GM18511 (cell line): ENCODE results near the gene ALDH2.
"Not testable (repeated sequence)": the region's sequence is repeated elsewhere in the genome, so short reads cannot be mapped to it uniquely, and the experiment has no call there.

ENCODE experiments used
- ATAC-seq: cut with Tn5 transposase; IDR thresholded peaks from one replicate; pipeline ENCODE4 v1.9.1; 2021; ENCODE audit warnings: mild to moderate bottlenecking, moderate library complexity; ENCODE audit not compliant: unreplicated experiment

The ALDH2 gene

DNA sequence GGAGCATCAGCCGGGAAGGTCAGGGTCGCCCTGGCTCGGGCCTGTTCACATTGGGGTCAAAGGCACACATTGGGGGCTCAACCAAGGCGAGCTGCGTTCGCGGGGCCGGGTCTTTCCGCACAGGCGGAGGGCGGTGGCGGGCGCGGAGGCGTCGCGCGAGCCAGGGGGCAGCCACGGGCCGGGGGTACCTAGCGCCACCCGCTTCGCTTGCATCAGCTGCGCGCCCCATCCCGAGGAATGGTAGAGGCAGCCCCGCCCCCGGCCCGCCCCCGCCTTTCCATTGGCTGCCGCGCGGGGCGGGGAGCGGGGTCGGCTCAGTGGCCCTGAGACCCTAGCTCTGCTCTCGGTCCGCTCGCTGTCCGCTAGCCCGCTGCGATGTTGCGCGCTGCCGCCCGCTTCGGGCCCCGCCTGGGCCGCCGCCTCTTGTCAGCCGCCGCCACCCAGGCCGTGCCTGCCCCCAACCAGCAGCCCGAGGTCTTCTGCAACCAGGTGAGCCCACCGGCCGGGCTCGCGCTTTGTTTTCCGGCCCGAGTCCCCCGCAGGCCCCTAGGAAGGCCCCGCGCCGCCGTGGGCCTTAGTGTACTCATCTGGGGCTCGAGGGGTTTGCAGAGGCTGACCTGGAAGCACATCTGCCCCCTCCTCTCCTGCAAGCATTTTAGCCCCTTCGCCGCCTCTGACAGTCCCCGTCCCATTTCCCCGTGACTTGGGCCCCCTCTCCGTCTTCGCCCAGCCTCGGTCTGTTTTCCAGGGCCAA is at the start of gene ALDH2:
ALDH2 (plus strand) TSS at position 326 of the 754 bp plus-strand sequence; CDS start at position 376, 50 bp downstream.
- ATAC-seq = peak; percentile 69

DNA sequence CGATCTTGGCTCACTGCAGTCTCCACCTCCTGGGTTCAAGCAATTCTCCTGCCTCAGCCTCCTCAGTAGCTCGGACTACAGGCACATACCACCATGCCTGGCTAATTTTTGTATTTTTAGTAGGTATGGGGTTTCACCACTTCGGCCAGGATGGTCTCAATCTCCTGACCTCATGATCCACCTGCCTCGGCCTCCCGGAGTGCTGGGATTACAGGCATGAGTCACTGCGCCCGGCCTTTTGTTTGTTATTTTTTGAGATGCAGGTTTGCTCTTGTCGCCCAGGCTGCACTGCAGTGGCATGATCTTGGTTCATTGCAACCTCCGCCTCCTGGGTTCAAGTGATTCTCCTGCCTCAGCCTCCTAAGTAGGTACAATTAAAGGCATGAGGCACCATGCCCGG is 47.4 kb upstream of the ALDH2 start:
- not testable (repeated sequence) for ATAC-seq

- ATAC-seq = no peak
Observed at GRCh38 chr12:111720457-111720856, 46.3 kb upstream of the ALDH2 start.

GRCh38 chr12:111723646-111724360 is 42.9 kb upstream of the ALDH2 start:
- not testable (repeated sequence) for ATAC-seq

GRCh38 chr12:111728795-111729194 is 37.9 kb upstream of the ALDH2 start:
- no peak for ATAC-seq

GRCh38 chr12:111730420-111730819 is 36.3 kb upstream of the ALDH2 start:
- no peak for ATAC-seq

- no peak for ATAC-seq
Observed at GRCh38 chr12:111732786-111733185, 33.9 kb upstream of the ALDH2 start.

DNA sequence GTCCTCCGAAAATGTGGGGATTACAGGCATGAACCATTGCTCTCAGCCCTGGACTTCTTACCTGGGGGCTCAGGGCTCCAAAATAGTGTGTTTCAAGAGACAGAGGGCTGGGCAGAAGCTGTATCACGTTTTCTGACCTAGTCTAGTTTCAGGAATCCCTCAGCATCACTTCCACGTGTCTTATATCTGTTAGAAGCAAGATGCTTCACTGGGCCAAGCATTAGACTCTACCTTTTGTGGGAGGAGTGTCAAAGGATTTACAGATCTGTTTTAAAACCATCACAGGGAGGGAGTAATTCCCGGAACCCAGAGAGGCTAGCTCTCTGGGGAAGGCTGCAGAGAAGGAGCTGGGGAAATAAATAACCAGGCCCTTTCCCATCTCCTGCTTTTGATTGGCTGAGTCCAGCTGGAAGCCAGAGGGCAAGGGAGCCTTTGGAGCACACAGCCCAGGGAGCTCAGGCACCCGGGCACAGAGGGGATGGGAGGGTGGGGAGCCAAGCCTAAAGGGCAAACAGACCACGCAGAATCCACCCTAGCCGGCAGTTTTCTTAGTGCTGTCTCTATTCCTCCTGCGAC is 33.3 kb upstream of the ALDH2 start:
- no peak for ATAC-seq

GRCh38 chr12:111739524-111739923 is 27.2 kb upstream of the ALDH2 start:
- ATAC-seq = not testable (repeated sequence)

- no peak for ATAC-seq
Observed at GRCh38 chr12:111741235-111741812, 25.4 kb upstream of the ALDH2 start.

- ATAC-seq = no peak
Observed at GRCh38 chr12:111745211-111745610, 21.5 kb upstream of the ALDH2 start.

DNA sequence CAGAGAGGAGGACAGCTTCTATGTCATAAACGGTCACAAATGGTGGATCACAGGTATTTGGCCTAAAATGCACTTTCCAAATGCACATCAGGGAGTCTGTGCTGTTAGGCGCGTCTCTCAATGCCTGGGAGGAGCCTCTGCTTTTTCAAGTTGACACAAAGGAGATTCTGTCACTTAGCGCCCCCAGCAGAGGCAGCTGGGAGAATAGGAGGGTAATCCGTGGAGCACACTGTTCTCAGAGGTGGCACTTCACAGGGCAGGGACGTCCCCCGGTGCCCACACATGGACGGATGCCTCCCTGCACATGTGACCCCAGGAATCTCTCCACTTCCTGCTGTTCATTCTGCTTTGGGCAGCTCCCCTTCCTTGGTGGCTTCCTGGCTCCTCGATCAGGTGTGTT is 19.4 kb upstream of the ALDH2 start:
- ATAC-seq = no peak

GRCh38 chr12:111748151-111748672 is 18.5 kb upstream of the ALDH2 start:
- ATAC-seq = no peak

DNA sequence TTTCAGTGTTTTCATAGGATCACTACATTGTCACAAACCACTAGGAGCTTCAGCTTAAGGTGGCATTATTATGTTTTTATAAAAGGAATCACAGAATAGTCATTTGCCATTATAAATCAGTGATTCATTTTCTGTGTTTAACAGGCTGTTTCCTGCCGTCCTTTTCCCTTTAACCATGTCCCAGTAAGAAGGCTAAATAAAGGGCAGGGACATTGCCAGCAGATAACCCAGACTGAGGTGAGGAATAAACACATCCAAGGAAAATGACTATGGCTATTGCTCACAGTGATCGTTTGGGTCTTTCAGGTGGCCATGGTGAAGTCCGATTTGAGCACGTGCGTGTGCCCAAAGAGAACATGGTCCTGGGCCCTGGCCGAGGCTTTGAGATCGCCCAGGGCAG is 17.9 kb upstream of the ALDH2 start:
- ATAC-seq = no peak

DNA sequence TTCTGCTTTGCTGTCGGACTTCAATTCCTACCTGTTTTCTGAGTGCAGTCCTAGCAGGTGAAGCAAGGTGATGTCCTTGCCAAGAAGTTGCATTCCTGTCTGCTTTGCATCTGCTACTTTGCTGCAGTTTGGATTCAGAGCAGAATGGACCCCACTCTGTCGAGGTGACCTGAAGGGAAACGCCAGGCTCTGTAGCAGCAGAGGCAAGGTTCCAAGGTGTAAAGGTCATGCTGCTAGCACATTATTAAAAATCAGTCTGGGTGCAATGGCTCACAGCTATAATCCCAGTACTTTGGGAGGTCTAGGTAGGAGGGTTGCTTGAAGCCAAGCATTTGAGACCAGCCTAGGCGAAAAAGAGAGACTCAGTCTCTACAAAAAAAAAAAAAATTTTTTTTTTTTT is 17.3 kb upstream of the ALDH2 start:
- no peak for ATAC-seq

DNA sequence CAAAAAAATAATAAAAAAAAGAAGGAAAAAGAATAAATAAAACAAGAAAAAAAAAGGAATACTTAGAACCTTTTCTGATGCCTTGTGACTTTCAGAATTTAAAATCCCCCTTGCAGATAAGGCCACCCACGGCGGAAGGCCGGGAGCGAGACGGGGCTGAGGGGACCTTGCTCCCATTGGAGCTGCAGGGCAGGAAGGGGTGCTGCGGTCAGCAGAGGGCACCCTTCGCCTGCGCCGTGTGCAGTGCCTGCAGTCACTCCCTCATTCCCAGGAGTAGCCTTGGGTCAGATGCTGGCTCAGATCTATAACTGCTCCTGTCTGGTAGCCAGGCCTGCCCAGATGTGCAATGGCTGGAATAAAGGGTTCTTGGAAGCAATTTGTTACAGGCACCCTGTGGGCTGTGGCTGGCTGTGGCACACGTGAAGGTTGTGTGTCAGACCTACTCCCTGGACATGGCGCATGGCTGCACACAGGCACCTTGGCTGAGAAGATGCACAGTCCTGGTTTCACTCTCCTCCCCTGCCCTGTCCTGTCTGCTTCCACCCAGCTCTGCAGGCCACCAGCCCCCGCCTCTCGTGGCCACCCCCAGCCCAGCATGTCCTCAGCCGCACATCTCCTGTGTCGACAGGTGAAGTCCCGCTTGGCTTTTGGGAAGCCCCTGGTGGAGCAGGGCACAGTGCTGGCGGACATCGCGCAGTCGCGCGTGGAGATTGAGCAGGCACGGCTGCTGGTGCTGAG is 13.4 kb upstream of the ALDH2 start:
- no peak for ATAC-seq

DNA sequence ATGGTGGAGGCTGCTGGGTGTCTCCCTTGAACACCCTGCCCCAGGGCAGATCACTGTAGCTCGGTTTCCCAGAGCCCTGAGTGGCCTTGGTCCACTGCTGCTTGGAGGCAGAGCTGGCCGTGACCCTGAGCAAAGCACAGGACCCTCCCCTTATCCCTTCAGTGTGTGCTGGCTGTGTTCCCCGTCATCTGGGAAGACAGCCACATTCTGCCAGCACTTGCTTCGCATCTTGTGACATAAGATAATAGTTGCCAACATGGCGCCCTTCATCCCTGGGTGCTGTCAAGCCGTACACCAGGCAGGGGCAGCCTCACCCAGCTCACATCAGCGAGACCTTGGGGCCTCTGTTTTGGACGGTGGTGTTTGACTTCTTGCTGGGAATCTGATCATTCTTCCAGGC is 12.1 kb upstream of the ALDH2 start:
- ATAC-seq = no peak

DNA sequence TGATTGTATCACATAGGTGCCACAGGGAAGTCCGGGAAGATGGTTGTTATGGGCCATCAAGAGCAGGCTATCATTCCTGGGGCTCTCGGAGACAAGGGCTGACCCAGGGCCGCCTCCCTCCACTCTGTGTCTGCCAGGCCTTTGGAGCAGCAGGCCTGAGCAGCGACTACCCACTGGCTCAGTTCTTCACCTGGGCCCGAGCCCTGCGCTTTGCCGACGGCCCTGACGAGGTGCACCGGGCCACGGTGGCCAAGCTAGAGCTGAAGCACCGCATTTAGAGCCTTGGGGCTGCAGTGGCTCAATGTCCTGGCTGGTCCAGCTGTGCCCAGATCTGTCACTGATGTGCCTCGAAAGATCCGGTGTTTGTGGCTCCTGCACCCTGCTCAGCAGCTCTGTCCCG is 10.5 kb upstream of the ALDH2 start:
- no peak for ATAC-seq

DNA sequence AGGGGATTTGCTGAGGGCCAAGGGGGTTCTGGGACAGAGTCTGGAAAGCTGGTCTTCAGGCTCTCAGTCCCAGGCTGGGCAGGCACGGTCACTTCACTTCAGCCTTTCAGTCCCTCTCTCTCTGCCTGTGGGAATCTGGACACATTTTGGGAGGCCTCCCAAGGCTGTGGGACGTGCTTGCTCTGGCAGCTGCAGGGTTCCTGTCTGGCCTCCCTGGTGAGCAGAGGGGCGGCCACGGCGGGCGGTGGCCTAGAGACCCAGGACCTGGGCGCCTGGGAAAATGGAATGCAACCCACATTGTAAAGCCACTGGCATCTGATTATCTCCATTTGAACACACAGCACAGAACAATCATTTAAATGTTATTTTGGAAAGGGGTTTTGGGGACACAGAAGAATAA is 10.1 kb upstream of the ALDH2 start:
- no peak for ATAC-seq

DNA sequence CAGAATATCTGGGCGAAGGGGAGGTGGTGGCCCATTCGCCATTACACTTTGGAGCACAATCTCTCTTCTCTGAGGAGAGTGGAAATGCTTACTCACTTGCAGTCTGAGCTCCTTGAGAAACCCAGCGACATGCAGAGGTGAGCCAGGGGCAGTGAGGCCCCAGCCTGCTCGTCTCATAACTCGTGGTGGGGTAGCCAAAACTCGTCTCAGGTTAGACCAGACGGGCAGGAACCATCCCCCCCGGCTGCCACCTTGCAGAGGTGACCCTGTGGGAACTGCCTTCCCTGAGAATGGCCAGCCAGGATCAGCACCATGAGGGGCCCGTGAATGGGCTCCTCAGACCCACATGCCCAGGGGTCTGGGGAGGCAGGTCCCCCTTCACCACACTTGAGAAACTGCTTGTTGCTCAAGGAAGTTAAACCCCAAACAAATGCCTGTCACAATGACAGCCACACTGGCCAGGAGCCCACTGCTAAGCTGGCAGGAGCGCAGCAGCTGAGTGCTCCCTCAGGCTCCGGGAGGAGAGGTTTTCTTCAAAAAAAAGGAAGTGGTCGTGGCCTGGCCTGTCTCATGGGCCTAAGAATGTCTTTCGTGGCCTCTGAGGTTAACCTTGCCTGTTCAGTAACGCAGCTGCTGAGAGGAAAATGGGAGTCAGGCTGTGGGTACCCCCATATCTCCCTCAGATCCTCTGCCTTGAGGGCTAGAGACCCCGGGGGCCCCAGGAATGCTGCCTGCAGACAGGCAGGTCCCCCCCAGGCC is 9.2 kb upstream of the ALDH2 start:
- ATAC-seq = peak; percentile 56
